ENCODE measurements around the gene BCAS3. TPM values are rescaled to one million over a fixed set of nuclear protein-coding genes. Genes with fewer than 3 reads are reported as not detected.

Gene BCAS3
- total RNA-seq, 1 donor from 2014 or later: 64.9 TPM

GRCh38 chr17:61399131-61400065 lies 721.7 kb downstream of the BCAS3 start, which contains the start of gene TBX2:
TSS of gene TBX2 (plus strand) at chr17:61399843. CDS start at chr17:61400177, 334 bp downstream.
- peaks cover 48% of the 10 kb centered on the region for H3K4me1 Mint-ChIP-seq
- peak within 1 kb of the TSS; percentile 99 for H3K27ac Mint-ChIP-seq
- H3K9me3 Mint-ChIP-seq: no peaks in the 10 kb centered on the region
- no peak for TF ChIP-seq CTCF (IDR thresholded peaks at IDR 0.05; ENCODE audit: unreplicated experiment)
- DNase-seq (ENCODE audit: low spot score in 2 of 2, unreplicated experiment in 2 of 2): peak; percentile 63 to 77
- no peaks in the 10 kb centered on the region for H3K27me3 Mint-ChIP-seq (ENCODE audit: low read depth)
- H3K36me3 Mint-ChIP-seq: peaks cover 22% of the 10 kb centered on the region
- peak within 1 kb of the TSS; percentile 86 for H3K4me3 Mint-ChIP-seq

GRCh38 chr17:61400066-61400716 lies 722.5 kb downstream of the BCAS3 start:
- peak overlapping the region; percentile 95 for H3K27ac Mint-ChIP-seq
- peak in 1 of 2 experiments; percentile 55 for DNase-seq (ENCODE audit: low spot score in 2 of 2, unreplicated experiment in 2 of 2)
- TF ChIP-seq CTCF (IDR thresholded peaks at IDR 0.05; ENCODE audit: unreplicated experiment): no peak
- H3K36me3 Mint-ChIP-seq: peaks cover 22% of the 10 kb centered on the region
- peak overlapping the region; percentile 86 for H3K4me3 Mint-ChIP-seq
- no peaks in the 10 kb centered on the region for H3K27me3 Mint-ChIP-seq (ENCODE audit: low read depth)
- peaks cover 40% of the 10 kb centered on the region for H3K4me1 Mint-ChIP-seq
- no peaks in the 10 kb centered on the region for H3K9me3 Mint-ChIP-seq

GRCh38 chr17:61400717-61401388 lies 723.2 kb downstream of the BCAS3 start:
- Mint-ChIP-seq H3K27me3 (ENCODE audit: low read depth) (no peaks in the 10 kb centered on the region), H3K9me3 (no peaks in the 10 kb centered on the region), H3K36me3 (peaks cover 22% of the 10 kb centered on the region), H3K4me3 (peak overlapping the region; percentile 86), H3K4me1 (peaks cover 36% of the 10 kb centered on the region), H3K27ac (peak overlapping the region; percentile 95)
- DNase-seq (ENCODE audit: low spot score in 2 of 2, unreplicated experiment in 2 of 2): peak in 1 of 2 experiments; percentile 57
- TF ChIP-seq CTCF (IDR thresholded peaks at IDR 0.05; ENCODE audit: unreplicated experiment): no peak

GRCh38 chr17:61401389-61402072 lies 723.9 kb downstream of the BCAS3 start:
- peaks cover 3% of the 10 kb centered on the region for H3K27me3 Mint-ChIP-seq (ENCODE audit: low read depth)
- no peaks in the 10 kb centered on the region for H3K9me3 Mint-ChIP-seq
- peaks cover 40% of the 10 kb centered on the region for H3K4me1 Mint-ChIP-seq
- H3K4me3 Mint-ChIP-seq: peak overlapping the region; percentile 86
- TF ChIP-seq CTCF (IDR thresholded peaks at IDR 0.05; ENCODE audit: unreplicated experiment): no peak
- no peak for DNase-seq (ENCODE audit: low spot score in 2 of 2, unreplicated experiment in 2 of 2)
- peaks cover 29% of the 10 kb centered on the region for H3K36me3 Mint-ChIP-seq
- H3K27ac Mint-ChIP-seq: peak overlapping the region; percentile 95

- peak overlapping the region; percentile 86 for H3K4me3 Mint-ChIP-seq
- peaks cover 32% of the 10 kb centered on the region for H3K36me3 Mint-ChIP-seq
- H3K4me1 Mint-ChIP-seq: peaks cover 45% of the 10 kb centered on the region
- H3K9me3 Mint-ChIP-seq: no peaks in the 10 kb centered on the region
- no peak for DNase-seq (ENCODE audit: low spot score in 2 of 2, unreplicated experiment in 2 of 2)
- TF ChIP-seq CTCF (IDR thresholded peaks at IDR 0.05; ENCODE audit: unreplicated experiment): no peak
- peak overlapping the region; percentile 95 for H3K27ac Mint-ChIP-seq
- peaks cover 3% of the 10 kb centered on the region for H3K27me3 Mint-ChIP-seq (ENCODE audit: low read depth)
Measured at GRCh38 chr17:61402073-61402541, 724.5 kb downstream of the BCAS3 start.
